Hepatocyte (in vitro differentiated cells): Measurements from ENCODE around the gene RABL6. TPM values are rescaled to one million over a fixed set of nuclear protein-coding genes. Genes with fewer than 3 reads are reported as not detected.
"Not testable (repeated sequence)": the region's sequence is repeated elsewhere in the genome, so short reads cannot be mapped to it uniquely, and the experiment has no call there.

Source experiments
- DNase-seq: peaks from one replicate; pipeline ENCODE4 v3.0.0-alpha.2; 2016; ENCODE audit warnings: low spot score
- H2AFZ ChIP-seq: fragments of 200-600 bp; sonication (generic); 2 replicates; pipeline ENCODE4 v1.6.0; 2016; ENCODE audit warnings: antibody characterized with exemption, mild to moderate bottlenecking
- H3K27ac ChIP-seq: fragments of 200-600 bp; sonication (generic); 2 replicates; pipeline ENCODE4 v1.5.1; 2016; ENCODE audit warnings: mild to moderate bottlenecking
- H3K27me3 ChIP-seq: fragments of 200-600 bp; sonication (generic); 2 replicates; pipeline ENCODE4 v1.6.1; 2016
- H3K36me3 ChIP-seq: fragments of 200-600 bp; sonication (generic); replicated peaks from 2 replicates; pipeline ENCODE4 v1.5.1; 2016; ENCODE audit warnings: low read depth; ENCODE audit not compliant: insufficient read depth
- H3K4me1 ChIP-seq: fragments of 200-600 bp; sonication (generic); 2 replicates; pipeline ENCODE4 v1.5.1; 2016; ENCODE audit warnings: mild to moderate bottlenecking, moderate library complexity; ENCODE audit not compliant: insufficient read depth
- H3K4me2 ChIP-seq: fragments of 200-600 bp; sonication (generic); 2 replicates; pipeline ENCODE4 v1.6.0; 2016
- H3K4me3 ChIP-seq: fragments of 200-600 bp; sonication (generic); 2 replicates; pipeline ENCODE4 v1.5.1; 2016; ENCODE audit warnings: mild to moderate bottlenecking
- H3K79me2 ChIP-seq: fragments of 200-600 bp; sonication (generic); 2 replicates; pipeline ENCODE4 v1.6.0; 2017; ENCODE audit warnings: mild to moderate bottlenecking
- H3K9me2 ChIP-seq: fragments of 200-600 bp; sonication (generic); replicated peaks from 2 replicates; pipeline ENCODE4 v1.6.0; 2017; ENCODE audit warnings: mild to moderate bottlenecking; ENCODE audit not compliant: insufficient read depth
- H3K9me3 ChIP-seq: fragments of 200-600 bp; sonication (generic); 2 replicates; pipeline ENCODE4 v1.5.1; 2016; ENCODE audit warnings: low read depth, mild to moderate bottlenecking
- H4K20me1 ChIP-seq: fragments of 200-600 bp; sonication (generic); 2 replicates; pipeline ENCODE4 v1.6.0; 2016; ENCODE audit warnings: mild to moderate bottlenecking; ENCODE audit not compliant: insufficient read depth, poor library complexity, severe bottlenecking
- EZH2 ChIP-seq: fragments of 200-600 bp; sonication (generic); IDR thresholded peaks from 2 replicates; pipeline ENCODE4 v1.6.1; 2016; ENCODE audit warnings: antibody characterized with exemption, mild to moderate bottlenecking, borderline replicate concordance
- EZH2phosphoT487 ChIP-seq: fragments of 200-600 bp; sonication (generic); IDR thresholded peaks from one replicate; pipeline ENCODE4 v1.6.1; 2018; ENCODE audit warnings: antibody characterized with exemption, mild to moderate bottlenecking, low read depth, moderate library complexity; ENCODE audit not compliant: unreplicated experiment, severe bottlenecking
- WGBS: methylation state at CpG from one replicate; pipeline ENCODE4 v1.1.6; 2016; ENCODE audit warnings: low lambda C conversion rate; ENCODE audit errors: missing lambda C conversion rate; 5-methylcytosine and 5-hydroxymethylcytosine counted together
- polyA plus RNA-seq: library from polyadenylated mRNA; unstranded; fragments of >200 nt; fragmentation: Nextera tagmentation; extraction: Ambion mirVana; gene quantifications from 2 replicates; pipeline ENCODE4 v1.2.1, GENCODE V29; 2016
- total RNA-seq: library from RNA; depleted of rRNA; stranded (reverse); fragments of >200 nt; gene quantifications from 2 replicates; pipeline ENCODE4 v1.2.3, GENCODE V29; 2014
- TF ChIP-seq, protein P1 (sequence below): fragments of 200-600 bp; sonication (generic); IDR thresholded peaks from 2 replicates; pipeline ENCODE4 v1.5.1; 2016; ENCODE audit warnings: antibody characterized with exemption, mild to moderate bottlenecking; ENCODE audit not compliant: poor library complexity

Gene RABL6
- total and polyA plus RNA-seq, 2 experiments from 2014 or later, result 72.3 to 103 TPM

DNA sequence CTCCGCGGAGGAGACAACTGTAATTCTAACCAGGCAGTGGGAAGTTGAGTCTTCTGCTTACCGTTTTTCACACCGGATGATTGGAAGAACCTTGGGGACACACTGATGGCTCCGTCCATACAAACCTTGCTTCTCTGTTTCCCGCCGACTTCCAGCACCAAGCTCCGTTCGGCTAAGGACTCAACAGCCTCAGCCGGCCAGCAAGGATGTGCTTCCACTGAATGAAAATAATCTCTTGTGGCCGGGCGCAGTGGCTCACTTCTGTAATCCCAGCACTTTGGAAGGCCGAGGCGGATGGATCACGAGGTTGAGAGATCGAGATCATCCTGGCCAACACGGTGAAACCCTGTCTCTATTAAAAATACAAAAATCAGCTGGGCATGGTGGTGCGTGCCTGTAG lies 60.2 kb downstream of the RABL6 start:
- H3K27me3 ChIP-seq, result no peaks in the 10 kb centered on the region
- peaks cover 5% of the 10 kb centered on the region for H3K9me3 ChIP-seq
- 98% methylated on average over 18 of the region's 18 CpGs for WGBS
- no peak overlapping the region for H3K4me3 ChIP-seq
- no peak overlapping the region for H3K4me2 ChIP-seq
- no peak overlapping the region for H3K27ac ChIP-seq
- TF ChIP-seq, protein P1, sequence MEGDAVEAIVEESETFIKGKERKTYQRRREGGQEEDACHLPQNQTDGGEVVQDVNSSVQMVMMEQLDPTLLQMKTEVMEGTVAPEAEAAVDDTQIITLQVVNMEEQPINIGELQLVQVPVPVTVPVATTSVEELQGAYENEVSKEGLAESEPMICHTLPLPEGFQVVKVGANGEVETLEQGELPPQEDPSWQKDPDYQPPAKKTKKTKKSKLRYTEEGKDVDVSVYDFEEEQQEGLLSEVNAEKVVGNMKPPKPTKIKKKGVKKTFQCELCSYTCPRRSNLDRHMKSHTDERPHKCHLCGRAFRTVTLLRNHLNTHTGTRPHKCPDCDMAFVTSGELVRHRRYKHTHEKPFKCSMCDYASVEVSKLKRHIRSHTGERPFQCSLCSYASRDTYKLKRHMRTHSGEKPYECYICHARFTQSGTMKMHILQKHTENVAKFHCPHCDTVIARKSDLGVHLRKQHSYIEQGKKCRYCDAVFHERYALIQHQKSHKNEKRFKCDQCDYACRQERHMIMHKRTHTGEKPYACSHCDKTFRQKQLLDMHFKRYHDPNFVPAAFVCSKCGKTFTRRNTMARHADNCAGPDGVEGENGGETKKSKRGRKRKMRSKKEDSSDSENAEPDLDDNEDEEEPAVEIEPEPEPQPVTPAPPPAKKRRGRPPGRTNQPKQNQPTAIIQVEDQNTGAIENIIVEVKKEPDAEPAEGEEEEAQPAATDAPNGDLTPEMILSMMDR, result no peak
- TF ChIP-seq EZH2phosphoT487 (no peak), EZH2 (no peak)
- H2AFZ ChIP-seq, result no peak overlapping the region
- no peaks in the 10 kb centered on the region for H3K9me2 ChIP-seq
- H3K4me1 ChIP-seq, result peaks cover 12% of the 10 kb centered on the region
- peaks cover 40% of the 10 kb centered on the region for H3K79me2 ChIP-seq
- DNase-seq, result no peak
- H3K36me3 ChIP-seq, result no peaks in the 10 kb centered on the region
- peaks cover 14% of the 10 kb centered on the region for H4K20me1 ChIP-seq

DNA sequence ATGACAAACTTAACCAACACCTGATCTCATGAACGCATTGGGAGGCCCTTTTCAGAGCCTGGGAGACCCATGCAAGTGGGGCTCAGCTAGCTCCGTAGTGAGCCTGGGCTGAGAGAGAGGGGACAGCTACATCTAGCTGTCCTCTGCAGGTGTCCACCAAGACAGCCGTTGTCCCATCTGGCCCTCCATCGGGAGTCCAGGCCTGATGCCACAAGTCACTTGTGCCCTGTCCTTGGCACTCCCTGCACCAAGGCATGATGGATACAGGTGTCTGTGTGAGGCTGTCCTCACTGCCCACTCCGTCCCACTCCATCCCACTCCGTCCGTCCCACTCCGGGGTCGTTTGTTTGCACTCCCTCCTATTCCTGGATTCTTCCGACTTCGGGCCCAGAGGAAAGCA lies 60.9 kb downstream of the RABL6 start:
- Histone ChIP-seq H3K4me1 (peaks cover 12% of the 10 kb centered on the region), H3K36me3 (no peaks in the 10 kb centered on the region), H3K4me2 (no peak overlapping the region), H3K27ac (no peak overlapping the region), H3K27me3 (no peaks in the 10 kb centered on the region), H3K4me3 (no peak overlapping the region), H3K79me2 (peaks cover 35% of the 10 kb centered on the region), H4K20me1 (peaks cover 14% of the 10 kb centered on the region), H3K9me2 (no peaks in the 10 kb centered on the region), H2AFZ (no peak overlapping the region), H3K9me3 (peaks cover 5% of the 10 kb centered on the region)
- 93% methylated on average over 11 of the region's 11 CpGs for WGBS
- no peak for TF ChIP-seq EZH2phosphoT487
- TF ChIP-seq, protein P1, result no peak
- no peak for TF ChIP-seq EZH2
- no peak for DNase-seq

DNA sequence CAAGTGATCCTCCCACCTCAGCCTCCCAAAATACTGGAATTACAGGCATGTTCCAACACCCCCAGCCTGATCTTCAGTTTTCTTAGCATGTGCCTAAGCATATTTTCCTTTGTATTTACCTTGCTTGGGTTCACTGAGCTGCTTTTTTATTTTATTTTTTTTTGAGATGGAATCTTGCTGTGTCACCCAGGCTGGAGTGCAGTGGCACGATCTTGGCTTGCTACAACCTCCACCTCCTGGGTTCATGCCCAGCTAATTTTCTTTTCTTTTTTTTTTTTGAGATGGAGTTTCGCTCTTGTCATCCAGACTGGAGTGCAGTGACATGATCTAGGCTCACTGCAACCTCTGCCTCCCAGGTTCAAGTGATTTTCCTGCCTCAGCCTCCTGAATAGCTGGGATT lies 61.9 kb downstream of the RABL6 start:
- not testable (repeated sequence) for H2AFZ ChIP-seq, H3K27ac ChIP-seq, DNase-seq, H3K4me2 ChIP-seq, H3K9me2 ChIP-seq, H3K9me3 ChIP-seq, H3K4me3 ChIP-seq, H4K20me1 ChIP-seq, H3K36me3 ChIP-seq, H3K27me3 ChIP-seq
- Histone ChIP-seq H3K4me1 (peaks cover 11% of the 10 kb centered on the region), H3K79me2 (peaks cover 25% of the 10 kb centered on the region)
- 94% methylated on average over 2 of the region's 2 CpGs for WGBS

DNA sequence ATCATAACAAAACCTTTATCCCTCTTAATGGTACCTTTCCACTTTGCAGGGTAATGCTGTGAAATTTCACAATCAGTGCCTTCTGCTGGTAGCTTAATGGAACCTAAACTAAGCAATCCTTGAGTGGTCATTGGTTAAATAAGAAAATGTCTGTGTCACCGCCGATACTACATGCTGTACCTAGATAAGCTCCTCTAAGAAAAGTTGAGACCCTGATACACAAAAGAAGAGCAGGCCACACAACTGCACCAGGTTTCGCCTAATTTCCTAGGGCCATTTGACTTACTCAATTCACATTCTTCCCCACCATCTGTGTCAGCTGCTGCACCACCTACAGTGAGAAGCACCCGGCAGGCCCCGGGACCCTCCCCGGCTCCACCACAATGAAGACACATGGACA lies 67.4 kb downstream of the RABL6 start:
- Histone ChIP-seq H3K79me2 (no peaks in the 10 kb centered on the region), H3K4me1 (no peaks in the 10 kb centered on the region), H3K27me3 (no peaks in the 10 kb centered on the region), H4K20me1 (no peaks in the 10 kb centered on the region), H3K4me3 (no peak overlapping the region), H3K9me2 (no peaks in the 10 kb centered on the region), H3K36me3 (no peaks in the 10 kb centered on the region), H2AFZ (no peak overlapping the region), H3K27ac (no peak overlapping the region), H3K4me2 (no peak overlapping the region), H3K9me3 (no peaks in the 10 kb centered on the region)
- 94% methylated on average over 6 of the region's 6 CpGs for WGBS
- TF ChIP-seq, protein P1, result no peak
- TF ChIP-seq EZH2 (no peak), EZH2phosphoT487 (no peak)
- DNase-seq, result no peak
